ENCODE measurements around the gene FTO. TPM values are rescaled to one million over a fixed set of nuclear protein-coding genes. Genes with fewer than 3 reads are reported as not detected.

Gene FTO
- polyA plus RNA-seq, 3 donors = 16.8 to 51.0 (median 37.7) TPM

GRCh38 chr16:54077050-54077821, 373.3 kb downstream of the FTO start:
- no peak for DNase-seq
- 45% methylated on average over 3 of the region's 9 CpGs for WGBS (ENCODE audit: insufficient coverage)
- Mint-ChIP-seq H3K9me3 (no peaks in the 10 kb centered on the region), H3K4me3 (no peak overlapping the region), H3K27me3 (ENCODE audit: low read depth in 3 of 3) (peaks cover 0 to 2% (median 1%) of the 10 kb centered on the region in 3 donors), H3K36me3 (no peaks in the 10 kb centered on the region), H3K4me1 (peaks cover 2% of the 10 kb centered on the region), H3K27ac (no peak overlapping the region)
- H4K20me1 ChIP-seq (ENCODE audit: insufficient read depth, low read length) = no peaks in the 10 kb centered on the region
- TF ChIP-seq CTCF (IDR thresholded peaks at IDR 0.05) = no peak
- H3K27me3 ChIP-seq (ENCODE audit: control insufficient read depth in 2 of 2, insufficient read depth in 2 of 2, low read length in 2 of 2) = no peaks in the 10 kb centered on the region
- H2AFZ ChIP-seq (ENCODE audit: insufficient read depth, low read depth, low read length, poor library complexity, severe bottlenecking) = no peak overlapping the region
- no peak overlapping the region for H3K9ac ChIP-seq (ENCODE audit: insufficient read depth, low read length, poor library complexity, severe bottlenecking)
- H3K79me2 ChIP-seq (ENCODE audit: insufficient read depth, low read length) = no peaks in the 10 kb centered on the region
- no peaks in the 10 kb centered on the region for H3K9me3 ChIP-seq (replicated peaks in 1 of 2; ENCODE audit: control insufficient read depth in 1 of 2, insufficient read depth in 1 of 2, low read length in 2 of 2)
- H3K4me2 ChIP-seq (replicated peaks; ENCODE audit: extremely low read depth, low read length, poor library complexity, severe bottlenecking) = no peak overlapping the region
- H3K4me3 ChIP-seq (replicated peaks in 1 of 3; ENCODE audit: low read depth in 2 of 3, low read length in 3 of 3) = no peak overlapping the region
- no peaks in the 10 kb centered on the region for H3K4me1 ChIP-seq (ENCODE audit: control insufficient read depth in 1 of 2, insufficient read depth in 2 of 2, low read length in 2 of 2)
- H3K36me3 ChIP-seq (replicated peaks in 1 of 2; ENCODE audit: control insufficient read depth in 1 of 2, insufficient read depth in 2 of 2, low read length in 2 of 2) = no peaks in the 10 kb centered on the region
- intact Hi-C loops (cut with micrococcal nuclease) = no loop called here
- H3K27ac ChIP-seq (ENCODE audit: low read depth in 1 of 2, low read length in 2 of 2) = no peak overlapping the region

GRCh38 chr16:54080524-54081008, 376.6 kb downstream of the FTO start:
- H3K4me2 ChIP-seq (replicated peaks; ENCODE audit: extremely low read depth, low read length, poor library complexity, severe bottlenecking) = no peak overlapping the region
- Mint-ChIP-seq H3K9me3 (peaks cover 0 to 3% (median 0%) of the 10 kb centered on the region in 7 donors), H3K36me3 (peaks cover 0 to 5% of the 10 kb centered on the region in 2 donors), H3K4me1 (no peaks in the 10 kb centered on the region), H3K27me3 (ENCODE audit: low read depth in 3 of 3) (peaks cover 0 to 2% (median 1%) of the 10 kb centered on the region in 3 donors), H3K4me3 (no peak overlapping the region), H3K27ac (no peak overlapping the region)
- no peak overlapping the region for H3K27ac ChIP-seq (ENCODE audit: low read depth in 1 of 2, low read length in 2 of 2)
- no peaks in the 10 kb centered on the region for H3K27me3 ChIP-seq (ENCODE audit: control insufficient read depth in 2 of 2, insufficient read depth in 2 of 2, low read length in 2 of 2)
- no peaks in the 10 kb centered on the region for H4K20me1 ChIP-seq (ENCODE audit: insufficient read depth, low read length)
- no peak overlapping the region for H2AFZ ChIP-seq (ENCODE audit: insufficient read depth, low read depth, low read length, poor library complexity, severe bottlenecking)
- no peaks in the 10 kb centered on the region for H3K9me3 ChIP-seq (replicated peaks in 1 of 2; ENCODE audit: control insufficient read depth in 1 of 2, insufficient read depth in 1 of 2, low read length in 2 of 2)
- no peak overlapping the region for H3K9ac ChIP-seq (ENCODE audit: insufficient read depth, low read length, poor library complexity, severe bottlenecking)
- TF ChIP-seq CTCF (IDR thresholded peaks at IDR 0.05) = no peak
- no peaks in the 10 kb centered on the region for H3K36me3 ChIP-seq (replicated peaks in 1 of 2; ENCODE audit: control insufficient read depth in 1 of 2, insufficient read depth in 2 of 2, low read length in 2 of 2)
- no peak for DNase-seq
- intact Hi-C loops (cut with micrococcal nuclease) = no loop called here
- H3K4me1 ChIP-seq (ENCODE audit: control insufficient read depth in 1 of 2, insufficient read depth in 2 of 2, low read length in 2 of 2) = no peaks in the 10 kb centered on the region
- no CpG with 5 or more reads among the region's 7 CpGs for WGBS (ENCODE audit: insufficient coverage)
- no peak overlapping the region for H3K4me3 ChIP-seq (replicated peaks in 1 of 3; ENCODE audit: low read depth in 2 of 3, low read length in 3 of 3)
- no peaks in the 10 kb centered on the region for H3K79me2 ChIP-seq (ENCODE audit: insufficient read depth, low read length)

Measured in CD14-positive monocyte (primary cell).